ENCODE results near the gene COL16A1.

The COL16A1 gene

DNA sequence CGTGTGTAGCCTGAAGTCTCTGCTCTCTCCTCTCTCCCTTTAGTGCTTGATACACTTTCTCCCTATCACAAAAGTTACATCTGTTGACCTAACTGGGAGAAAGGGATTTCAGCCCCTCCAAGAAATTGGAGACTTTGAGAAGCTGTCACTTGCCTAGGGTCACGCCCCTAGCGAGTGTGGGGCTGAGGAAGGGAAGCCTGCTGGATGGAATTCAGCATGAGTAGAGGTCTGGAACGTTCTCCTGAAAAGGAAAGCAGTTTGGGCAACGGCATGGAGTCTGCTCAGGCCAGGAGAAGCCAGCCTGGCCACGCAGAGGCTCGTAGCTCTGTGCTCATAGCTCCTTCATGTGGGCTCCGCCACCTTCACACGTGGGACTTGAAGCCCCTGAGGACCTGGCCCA is 22.4 kb downstream of the COL16A1 start:
- no peak for DNase-seq

DNA sequence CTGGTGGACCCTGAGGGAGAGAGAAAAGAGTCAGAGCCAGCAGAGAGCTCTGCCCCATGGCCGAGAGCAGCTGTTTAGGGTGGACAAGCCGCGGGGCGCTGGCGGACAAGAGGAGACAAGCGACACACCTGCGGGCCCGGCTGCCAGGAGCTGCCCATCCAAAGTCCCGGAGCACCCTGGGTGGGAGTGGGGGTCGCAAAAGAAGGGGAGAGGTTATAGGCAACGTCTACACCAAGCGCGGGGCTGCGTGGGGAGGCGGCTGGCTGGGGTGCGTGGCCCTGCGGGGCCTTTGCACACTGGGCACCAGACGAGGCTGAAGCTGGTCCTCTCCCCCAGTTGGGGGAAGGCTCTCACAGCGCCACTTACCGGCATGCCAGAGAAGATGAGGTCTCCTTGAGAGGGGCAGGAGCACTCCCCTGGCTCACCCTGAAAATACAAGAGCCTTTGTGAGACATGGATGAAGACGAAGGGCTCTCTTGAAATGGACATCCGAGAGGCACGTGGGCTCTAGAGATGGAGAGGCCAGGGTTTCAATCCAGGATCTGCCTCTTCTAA is 24.1 kb downstream of the COL16A1 start:
- DNase-seq: no peak

DNA sequence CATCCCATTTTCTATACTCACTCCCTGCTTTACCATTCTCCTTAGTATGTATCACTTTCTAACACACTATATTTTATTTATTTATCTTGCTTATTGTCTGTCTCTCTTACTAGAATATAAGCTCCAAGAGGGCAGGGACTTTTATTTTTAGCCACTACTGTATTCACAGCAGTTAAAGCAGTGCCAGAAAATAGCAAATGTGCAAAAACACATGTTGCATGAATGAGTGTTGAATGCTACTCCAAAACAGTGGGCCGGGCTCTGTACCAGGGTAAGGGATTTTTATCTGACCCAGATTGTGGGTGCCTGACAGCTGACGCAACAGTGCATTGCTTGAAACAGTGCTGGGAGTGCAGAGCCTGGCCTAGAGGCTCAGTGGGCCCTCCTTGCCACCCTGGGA is 24.7 kb downstream of the COL16A1 start:
- no peak for DNase-seq

DNA sequence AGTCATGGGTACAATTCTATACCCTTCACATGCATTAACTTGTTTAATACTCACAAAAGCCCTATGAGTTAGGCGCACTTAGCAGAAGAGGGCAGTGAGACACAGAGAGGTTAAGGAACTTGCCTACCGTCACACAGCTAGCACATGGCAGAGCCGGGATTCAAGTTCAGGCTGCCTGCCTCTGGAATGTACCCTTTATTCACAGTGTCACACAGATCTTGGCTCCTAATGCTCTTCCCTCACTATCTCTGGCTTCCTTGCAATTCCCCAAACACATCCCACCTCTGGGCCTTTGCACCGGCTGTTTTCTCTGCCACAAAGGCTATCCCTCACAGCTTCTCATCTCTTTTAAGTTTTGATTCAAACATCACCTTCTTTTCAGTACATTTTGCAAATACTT is 25.1 kb downstream of the COL16A1 start:
- no peak for DNase-seq

DNA sequence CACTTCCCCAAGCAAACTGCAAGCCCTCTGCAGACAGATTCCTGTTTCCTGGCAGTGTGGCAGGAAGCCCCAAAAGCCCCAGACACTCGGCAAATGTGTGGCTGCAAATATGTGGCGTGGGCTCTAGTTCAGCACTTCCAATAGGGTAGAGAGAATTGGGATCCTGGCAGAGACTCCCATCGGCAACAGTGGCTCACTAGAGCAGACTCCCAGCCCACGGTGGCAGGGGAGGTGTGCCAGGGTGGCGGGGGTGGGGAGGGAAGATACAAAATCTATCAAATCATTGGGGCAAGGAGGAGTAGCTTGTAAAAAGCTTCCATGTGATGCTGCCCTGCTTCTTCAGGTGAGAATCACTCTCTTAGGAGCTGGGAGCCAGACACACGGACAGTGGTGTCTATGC is 25.9 kb downstream of the COL16A1 start:
- DNase-seq: no peak

DNA sequence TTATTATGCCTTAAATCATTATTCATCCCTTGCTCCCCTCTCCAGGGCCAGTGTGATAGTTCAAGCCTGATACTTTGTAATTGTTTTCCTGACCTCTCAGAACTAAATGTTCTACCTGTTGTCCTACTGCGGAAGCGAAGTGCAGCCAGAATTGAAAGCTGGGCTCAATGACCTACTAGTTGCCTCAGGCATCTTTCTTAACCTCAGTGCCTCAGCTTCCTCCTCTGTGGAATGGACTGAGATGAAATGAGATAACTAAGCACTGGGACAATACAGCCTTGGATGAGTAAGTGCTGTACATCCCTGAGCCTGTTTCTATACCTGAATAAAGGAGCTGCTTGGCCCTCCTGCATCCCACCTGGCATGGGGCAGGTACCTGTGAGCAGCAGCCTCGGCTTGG is 26.4 kb downstream of the COL16A1 start:
- DNase-seq: no peak

DNA sequence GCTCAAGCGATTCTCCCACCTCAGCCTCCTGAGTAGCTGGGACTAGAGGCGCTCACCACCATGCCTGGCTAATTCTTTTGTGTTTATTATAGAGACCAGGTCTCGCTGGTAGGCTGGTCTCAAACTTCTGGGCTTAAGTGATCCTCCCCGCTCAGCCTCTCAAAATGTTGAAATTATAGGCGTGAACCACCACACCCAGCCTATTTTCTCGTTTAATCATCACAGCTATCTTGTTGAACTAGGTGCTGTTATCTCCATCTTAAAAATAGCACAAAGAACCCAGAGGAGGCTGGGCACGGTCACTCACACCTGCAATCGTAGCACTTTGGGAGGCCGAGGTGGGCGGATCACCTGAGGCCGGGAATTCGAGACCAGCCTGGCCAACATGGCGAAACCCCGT is 28.1 kb downstream of the COL16A1 start:
- DNase-seq: no peak

DNA sequence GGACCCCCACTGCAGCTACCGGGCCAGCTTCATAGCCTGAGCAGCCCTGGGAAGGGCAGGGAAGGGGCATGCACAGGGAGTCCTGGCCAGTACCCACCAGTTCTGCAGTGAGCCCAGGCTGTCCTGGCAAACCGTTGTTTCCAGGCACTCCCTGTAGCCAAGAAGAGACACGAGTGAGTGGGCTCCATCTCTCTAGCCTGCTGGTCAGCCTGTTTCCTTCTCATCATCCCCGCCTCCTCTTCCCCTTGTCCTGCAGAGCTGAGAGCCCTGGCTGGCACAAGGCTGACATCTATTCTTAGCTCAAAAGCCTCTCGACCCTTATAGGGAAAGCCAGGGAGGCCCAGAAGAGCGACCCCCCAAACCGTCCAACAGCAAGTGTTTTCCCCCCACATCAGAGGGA is 28.7 kb downstream of the COL16A1 start:
- DNase-seq: no peak

DNA sequence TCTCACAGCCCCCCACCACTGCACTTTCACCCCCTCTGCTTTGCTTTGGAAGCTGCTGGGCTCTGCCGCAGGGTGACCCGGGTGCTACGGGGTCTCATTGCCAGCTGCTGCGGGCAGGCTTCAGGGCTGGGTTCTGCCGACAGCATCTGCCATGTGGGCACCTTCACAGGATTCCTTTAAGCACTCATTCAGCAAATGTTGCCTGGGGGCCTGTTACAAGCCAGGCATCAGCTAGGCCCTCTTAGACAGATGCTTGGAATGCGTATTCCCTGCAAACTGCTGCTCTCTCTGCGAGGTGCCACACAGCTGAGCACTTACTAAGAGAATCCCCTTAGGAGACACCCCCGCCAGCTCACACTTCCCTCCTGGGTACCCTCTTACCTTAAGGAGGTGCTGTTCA is 29.2 kb downstream of the COL16A1 start:
- peak; percentile 90 for DNase-seq

DNA sequence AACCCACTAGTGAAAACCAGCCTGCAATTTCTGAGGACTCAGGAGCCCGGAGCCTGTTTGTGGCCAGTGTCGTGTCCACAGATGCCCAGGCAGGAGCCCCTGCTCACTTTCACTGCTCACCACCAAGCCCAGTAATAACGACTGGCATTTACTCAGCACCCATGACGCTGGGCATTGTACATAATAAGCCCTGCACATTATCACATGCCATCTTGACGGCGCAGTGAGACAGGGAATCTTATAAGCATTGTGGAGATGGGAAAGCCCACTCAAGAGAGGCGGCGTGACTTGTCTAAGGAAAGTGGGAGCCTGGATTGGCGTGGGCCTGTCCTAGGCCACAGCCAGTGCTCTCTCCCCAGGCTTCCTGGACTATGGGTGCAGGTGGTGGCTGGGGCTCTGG is 30.4 kb downstream of the COL16A1 start:
- DNase-seq: no peak

DNA sequence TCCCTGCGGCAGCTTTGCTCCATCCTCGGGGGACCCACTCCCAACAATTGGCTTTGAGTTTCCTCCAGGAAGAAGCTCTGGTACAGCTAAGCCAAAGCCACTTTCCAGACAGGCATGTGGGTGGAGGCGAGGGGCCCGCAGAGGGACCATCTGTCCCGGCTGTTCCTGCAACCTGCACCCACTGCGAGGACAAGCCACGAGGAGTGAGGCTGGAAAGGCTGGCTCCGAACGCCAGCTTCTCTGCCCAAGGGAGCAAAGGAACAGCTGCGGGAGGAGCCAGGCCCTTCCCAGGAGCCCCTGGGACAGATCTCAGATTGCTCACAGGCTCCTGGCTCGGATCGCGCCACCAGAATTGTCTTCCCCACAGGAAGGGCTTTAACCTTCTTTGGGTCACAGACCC is 30.8 kb downstream of the COL16A1 start:
- DNase-seq: peak; percentile 87

DNA sequence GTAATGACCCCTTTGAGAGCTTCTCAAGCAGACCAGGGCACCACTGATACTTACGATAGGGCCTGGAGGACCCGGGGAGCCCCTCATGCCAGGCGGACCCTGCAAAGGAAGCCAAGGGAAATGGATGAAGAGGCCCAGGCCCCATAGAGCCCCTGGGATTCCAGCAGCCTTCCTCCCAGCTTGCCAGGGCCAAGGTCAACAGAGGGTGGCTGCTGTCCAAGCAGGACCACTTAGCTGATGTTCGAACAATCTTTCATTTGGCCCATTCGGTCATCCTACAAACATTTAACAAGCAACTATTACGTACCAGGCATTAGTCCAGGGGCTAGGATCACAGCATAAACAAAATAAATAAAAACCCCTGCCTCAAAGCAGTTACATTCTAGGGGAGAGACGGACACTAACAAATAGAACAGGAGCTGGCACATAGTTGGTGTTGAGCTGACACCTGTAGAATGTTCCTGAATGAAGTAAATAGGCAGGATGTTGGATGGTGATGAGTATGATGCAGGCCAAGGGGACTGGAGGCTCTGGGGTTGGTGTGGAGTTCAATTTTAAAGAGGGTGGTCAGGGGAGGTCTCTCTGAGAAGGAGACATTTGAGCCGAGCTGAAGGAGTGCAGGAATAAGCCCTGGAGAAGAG is 32.1 kb downstream of the COL16A1 start:
- no peak for DNase-seq

DNA sequence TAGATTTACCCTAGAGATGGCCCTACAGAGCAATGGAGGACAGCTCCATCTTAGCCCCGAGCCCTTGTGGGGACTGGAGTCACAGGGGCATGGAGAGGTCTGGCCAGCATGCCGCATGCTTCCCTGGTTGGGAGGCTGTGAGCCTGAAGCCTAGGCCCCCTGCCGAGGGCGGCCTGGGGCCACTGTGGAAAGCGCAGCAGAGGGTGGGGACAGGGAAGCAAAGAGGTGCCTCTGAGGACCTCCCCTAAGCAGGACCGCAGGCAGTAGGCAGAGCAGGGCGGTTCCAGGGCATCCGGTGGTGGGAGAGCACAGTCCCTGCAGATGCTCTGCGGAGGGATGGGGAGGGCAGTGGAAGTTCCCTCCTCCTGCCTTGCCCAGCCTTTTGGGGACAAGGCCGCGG is 32.7 kb downstream of the COL16A1 start:
- no peak for DNase-seq

DNA sequence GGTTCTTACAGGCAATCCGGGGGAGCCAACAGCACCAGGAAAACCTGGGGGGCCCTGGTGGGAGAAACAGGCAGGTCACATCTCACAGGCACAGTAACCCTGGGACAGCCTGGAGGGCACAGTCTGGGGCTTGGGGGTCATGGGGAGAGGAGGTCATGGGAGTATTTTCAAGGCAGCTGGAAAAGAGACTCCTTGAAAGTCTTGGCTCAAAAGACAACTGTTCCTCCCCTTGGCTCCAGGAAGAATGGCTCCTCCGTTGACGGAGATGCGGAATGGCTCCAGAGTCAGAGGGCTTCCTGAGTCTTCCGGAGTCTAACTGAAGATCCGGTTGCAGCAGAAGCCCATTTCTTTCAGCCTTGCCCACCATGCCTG is 33.2 kb downstream of the COL16A1 start:
- no peak for DNase-seq

DNA sequence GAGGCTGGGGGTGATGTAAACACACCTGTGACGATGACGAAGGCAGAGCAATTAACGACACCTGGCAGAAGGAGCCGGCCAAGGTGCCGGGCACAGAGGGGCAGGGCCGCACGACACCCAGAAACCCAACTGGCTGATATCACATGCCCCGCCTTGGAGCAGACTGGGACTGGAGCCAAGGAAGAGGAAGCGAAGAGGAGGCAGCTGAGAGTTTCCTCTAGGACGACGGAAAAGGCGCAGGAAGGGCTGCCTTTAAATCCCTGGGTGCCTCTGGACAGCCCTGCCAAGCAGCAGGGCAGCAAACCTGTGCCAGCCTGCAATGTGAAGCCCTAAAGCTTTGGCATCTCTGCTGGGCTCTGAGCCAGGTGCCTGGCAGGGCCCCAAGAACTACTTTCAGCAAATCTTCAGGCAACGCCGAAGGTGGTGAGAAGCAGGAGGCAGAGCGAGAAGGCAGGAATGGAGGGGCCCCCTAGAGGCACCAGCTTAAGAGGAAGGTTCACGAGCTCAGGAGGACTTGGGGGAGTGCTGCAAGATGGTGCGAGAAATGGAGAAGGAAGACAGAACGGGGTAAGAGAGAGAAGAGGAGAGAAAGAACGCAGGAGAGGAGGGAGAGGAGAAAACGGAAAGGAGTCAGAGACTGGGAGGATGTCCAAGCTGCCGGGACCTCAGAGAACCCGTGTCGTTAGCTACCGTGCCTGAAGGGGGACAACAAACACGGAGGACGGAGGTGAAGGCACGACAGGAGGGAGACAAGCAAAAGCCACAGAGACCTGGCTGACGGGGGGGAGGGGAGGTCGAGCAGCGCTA is 33.8 kb downstream of the COL16A1 start:
- DNase-seq: peak; percentile 77

DNA sequence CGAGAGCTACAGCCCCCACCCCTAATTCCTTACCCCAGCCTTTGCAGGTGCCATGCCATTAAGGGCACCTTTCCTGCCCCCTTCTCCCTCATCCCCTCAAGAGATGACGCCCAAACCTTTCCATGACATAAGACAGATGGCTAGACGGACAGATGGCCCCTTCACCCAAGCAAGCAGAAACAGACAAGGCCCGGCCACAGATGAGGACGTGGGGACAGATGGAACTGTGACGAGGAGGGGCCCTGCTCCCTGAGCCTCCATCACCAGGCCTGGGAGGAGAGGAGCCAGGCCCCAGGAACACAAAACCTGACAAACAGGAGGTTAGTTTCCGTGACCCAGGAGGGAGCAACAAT is 34.4 kb downstream of the COL16A1 start:
- peak; percentile 73 for DNase-seq

DNA sequence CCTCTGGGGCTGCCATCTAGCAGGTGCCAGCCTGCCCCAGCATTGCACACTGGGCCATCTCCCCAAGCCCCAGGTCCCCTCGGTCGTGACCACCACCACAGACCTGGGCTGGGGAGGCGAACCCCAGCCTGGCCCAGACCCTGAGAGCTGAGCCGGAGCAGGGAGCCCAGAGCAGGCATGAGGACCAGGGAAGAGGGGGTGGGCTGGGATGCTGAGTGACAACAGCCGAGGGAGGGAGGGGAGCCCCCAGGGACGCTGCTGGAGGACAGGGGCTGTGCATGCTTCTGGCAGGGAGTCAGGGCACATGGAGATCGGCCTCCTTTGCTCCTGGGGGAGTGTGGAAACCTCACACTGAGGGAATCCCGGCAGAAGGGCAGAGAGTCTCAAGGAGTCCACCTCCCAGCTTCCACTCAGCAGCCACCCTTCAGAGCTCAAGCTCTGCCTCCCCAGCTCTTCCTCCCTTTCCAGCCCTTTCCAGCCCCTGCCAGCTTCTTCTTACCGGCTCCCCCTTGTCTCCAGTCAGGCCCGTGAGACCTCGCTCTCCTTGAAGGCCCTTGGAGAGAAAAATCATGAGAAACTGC is 35.4 kb downstream of the COL16A1 start:
- no peak for DNase-seq

DNA sequence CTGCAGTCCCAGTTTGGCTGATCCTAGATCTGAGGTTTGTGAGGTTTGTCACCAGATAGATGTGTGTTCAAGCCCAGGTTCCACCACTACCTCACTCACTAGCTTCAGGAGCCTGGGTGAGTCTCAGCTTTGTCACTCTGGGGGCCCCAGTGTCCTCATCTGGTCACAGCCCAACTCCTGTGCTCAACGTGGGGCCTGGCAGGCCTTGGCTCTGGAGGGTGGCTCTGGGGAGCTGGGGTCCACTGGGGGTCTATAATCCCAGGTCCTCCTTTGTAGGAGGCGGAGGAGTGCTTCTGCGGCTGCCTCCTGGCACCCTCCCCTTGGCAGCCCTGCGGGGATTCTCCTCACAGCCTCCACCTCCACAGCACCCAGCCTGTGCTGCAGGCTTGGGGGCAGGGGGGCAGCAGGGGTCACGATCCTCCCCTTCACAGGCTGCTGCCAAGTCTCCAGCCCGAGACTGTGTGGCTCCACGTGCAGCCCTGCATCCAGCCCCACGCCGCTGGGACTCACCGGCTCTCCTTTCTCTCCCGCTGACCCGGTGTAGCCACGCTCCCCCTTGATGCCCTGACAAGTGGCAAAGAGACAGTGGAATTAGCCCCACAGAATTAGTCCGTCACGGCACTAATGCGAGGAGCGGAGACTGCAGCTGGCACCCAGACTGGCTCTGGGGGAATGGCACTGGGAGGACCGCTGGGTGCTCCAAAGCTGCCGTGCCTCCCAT is 36.6 kb downstream of the COL16A1 start:
- DNase-seq: no peak

DNA sequence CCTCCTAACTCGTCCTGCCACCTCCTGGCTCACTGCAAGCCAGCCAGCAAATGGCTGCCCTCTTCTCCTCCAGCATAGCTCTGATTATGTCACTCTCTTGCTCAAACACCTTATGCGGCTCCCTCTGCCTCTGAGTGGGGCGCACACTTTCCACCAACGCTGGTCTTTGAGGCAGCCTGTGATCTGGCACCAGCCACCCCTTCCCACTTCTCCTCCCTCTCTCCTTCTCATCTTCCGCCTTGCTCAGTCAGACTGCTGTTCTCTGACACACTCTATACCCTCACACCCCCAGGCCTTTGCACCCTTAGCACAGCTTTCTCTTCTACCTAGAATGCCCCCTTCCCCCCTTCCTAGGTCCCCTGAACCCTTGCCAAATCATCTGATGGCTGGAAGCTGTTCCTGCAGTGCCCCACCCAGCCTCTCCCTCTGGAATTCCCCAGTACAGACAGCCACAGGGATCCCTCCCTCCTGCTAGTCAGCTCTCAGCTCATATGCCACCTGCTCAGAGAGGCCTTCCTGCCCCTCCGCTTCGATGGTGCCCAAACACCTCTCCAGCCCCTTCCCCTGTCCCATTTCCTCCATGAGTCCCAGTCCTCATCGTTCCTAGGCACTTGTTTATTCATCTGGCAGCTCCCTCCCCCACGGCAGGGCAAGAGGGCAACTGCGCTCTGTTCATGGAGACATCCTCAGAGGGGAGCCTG is 37.4 kb downstream of the COL16A1 start:
- DNase-seq: no peak

DNA sequence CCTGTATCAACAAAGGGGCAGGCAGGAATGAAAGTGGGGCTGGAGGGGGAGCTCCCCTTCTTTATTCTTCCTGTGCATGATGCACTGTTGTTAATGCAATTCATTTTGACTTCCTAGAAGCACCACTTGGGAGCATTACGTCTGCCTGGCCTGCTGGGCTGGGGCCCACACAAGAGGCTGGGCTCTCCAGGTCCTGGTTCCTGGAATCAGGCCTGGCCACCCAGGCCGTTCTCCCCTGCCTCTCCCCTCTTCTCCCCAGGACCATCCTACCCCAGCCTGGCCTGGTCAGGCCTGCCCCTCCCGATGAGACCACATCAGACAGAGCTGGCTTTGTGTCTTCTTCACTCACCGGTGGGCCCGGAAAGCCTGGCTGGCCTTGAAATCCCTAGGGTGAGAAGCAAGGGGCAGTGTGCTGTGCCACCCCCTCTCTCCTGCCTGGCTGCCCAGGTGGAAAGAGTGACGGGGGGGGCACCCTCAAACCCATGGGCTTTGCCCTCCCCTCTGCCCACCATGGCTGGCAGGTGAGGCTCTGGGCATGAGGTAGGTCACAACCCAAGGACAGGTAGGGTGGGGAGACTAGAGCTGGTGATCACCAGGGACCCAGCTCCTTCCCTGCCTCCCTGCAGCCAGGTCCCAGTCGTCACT is 38.5 kb downstream of the COL16A1 start:
- DNase-seq: no peak

DNA sequence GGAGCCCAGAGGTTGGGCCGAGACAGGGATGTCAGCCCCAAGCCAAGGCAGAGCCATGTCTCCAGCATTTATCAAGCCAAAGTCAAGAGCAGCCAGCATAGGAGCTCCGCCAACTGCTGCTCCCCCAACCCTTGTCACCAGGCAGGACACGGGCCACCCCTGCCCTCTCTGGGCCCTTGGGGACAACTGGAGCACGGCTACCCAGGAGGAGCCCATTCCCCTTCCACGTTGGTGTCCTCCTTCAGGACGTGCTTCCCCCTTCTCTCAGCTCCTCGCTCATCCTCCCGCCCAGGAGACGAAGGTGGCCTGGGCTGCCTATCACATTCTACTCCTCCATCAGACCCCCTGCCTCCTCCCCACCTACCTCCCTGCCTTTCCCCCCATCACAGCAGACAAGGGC is 39.3 kb downstream of the COL16A1 start:
- no peak for DNase-seq
